Cardiac fibroblast (primary cell): ENCODE measurements around the gene RAP1GAP2.

ENCODE experiments used
- DNase-seq, 2 donors: peaks; one replicate each; pipeline versions ENCODE4 v3.0.0 to v3.0.0-alpha.2; 2010; ENCODE audit warnings: low read depth in 2 of 2
- H3K4me3 ChIP-seq, 2 donors: replicated peaks in 1 of 2; 1 replicate in 1 of 2; 2 replicates in 1 of 2; pipeline ENCODE4 v1.5.1; 2011; ENCODE audit warnings: low read depth in 2 of 2, low read length in 2 of 2, mild to moderate bottlenecking in 2 of 2, moderate library complexity in 1 of 2
- TF ChIP-seq, protein P1 (sequence below): IDR thresholded peaks from one replicate; pipeline ENCODE4 v1.5.1; 2011; ENCODE audit warnings: low read depth, mild to moderate bottlenecking, low read length, inconsistent platforms

The RAP1GAP2 gene

DNA sequence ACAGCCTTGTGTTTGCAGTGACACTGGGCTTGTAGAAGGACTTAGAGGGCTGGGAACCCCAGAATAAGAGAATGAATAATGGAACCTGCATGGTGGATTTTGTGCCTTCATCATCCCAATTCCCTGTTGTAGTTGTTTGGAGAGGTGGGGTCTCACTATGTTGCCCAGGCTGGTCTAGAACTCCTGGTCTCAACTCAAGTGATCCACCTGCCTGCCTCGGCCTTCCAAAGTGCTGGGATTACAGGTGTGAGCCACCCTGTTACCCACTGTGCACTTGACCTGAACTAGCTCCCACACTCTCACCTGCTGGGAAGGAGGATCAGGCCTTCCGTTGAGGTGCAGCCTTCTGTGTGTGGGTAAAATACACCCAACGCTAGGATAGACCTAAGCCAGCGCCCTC is 55.4 kb downstream of the RAP1GAP2 start:
- TF ChIP-seq, protein P1, sequence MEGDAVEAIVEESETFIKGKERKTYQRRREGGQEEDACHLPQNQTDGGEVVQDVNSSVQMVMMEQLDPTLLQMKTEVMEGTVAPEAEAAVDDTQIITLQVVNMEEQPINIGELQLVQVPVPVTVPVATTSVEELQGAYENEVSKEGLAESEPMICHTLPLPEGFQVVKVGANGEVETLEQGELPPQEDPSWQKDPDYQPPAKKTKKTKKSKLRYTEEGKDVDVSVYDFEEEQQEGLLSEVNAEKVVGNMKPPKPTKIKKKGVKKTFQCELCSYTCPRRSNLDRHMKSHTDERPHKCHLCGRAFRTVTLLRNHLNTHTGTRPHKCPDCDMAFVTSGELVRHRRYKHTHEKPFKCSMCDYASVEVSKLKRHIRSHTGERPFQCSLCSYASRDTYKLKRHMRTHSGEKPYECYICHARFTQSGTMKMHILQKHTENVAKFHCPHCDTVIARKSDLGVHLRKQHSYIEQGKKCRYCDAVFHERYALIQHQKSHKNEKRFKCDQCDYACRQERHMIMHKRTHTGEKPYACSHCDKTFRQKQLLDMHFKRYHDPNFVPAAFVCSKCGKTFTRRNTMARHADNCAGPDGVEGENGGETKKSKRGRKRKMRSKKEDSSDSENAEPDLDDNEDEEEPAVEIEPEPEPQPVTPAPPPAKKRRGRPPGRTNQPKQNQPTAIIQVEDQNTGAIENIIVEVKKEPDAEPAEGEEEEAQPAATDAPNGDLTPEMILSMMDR: no peak
- no peak overlapping the region for H3K4me3 ChIP-seq
- no peak for DNase-seq

DNA sequence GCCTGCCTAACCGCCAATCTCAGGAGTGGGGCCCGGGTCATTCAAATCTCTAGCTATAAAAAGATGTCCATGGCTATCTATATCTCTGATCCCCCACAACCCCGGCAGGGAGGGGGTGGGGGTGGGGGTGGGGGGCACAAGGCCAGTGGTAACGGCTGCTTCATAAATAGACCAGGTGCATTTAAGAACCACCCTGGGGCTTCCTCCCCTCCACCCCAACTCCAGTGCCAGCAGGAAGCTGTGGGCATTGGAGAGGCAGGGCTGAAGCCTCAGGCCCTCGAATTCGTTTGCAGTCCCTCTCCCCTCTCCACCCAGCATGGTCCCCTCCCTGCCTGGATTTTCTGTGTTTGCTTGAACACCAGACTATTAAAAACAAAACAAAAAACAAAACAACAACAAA is 56.0 kb downstream of the RAP1GAP2 start:
- no peak for DNase-seq
- TF ChIP-seq, protein P1: no peak
- H3K4me3 ChIP-seq: no peak overlapping the region

DNA sequence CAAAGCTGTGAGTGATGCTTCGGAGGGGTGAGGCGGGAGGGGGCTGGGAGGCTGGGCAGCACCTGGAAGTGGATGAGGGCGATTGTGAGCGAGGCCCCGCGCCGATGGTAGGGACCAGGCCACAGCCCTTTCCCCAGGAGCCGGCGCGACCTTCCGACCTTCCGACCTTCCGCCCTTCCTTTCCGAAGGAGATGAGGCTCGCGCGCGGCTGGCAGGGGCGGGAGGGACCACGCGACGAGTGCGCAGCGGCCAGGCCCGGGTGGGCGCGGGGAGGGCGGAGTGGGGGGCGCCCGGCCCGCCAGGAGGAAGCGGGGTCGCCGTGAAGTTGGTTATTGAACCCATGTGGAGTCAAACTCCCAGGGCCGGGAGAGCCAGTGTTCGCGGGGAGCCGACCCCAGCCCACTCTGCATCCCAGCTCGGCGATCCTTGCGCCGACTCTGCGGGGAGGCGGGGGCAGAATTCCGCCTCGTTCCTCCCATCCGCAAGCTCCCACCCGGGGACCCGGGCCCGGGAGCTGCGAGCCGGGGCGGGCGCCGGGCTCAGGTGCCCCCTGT is 56.6 kb downstream of the RAP1GAP2 start:
- no peak for DNase-seq
- TF ChIP-seq, protein P1: no peak

DNA sequence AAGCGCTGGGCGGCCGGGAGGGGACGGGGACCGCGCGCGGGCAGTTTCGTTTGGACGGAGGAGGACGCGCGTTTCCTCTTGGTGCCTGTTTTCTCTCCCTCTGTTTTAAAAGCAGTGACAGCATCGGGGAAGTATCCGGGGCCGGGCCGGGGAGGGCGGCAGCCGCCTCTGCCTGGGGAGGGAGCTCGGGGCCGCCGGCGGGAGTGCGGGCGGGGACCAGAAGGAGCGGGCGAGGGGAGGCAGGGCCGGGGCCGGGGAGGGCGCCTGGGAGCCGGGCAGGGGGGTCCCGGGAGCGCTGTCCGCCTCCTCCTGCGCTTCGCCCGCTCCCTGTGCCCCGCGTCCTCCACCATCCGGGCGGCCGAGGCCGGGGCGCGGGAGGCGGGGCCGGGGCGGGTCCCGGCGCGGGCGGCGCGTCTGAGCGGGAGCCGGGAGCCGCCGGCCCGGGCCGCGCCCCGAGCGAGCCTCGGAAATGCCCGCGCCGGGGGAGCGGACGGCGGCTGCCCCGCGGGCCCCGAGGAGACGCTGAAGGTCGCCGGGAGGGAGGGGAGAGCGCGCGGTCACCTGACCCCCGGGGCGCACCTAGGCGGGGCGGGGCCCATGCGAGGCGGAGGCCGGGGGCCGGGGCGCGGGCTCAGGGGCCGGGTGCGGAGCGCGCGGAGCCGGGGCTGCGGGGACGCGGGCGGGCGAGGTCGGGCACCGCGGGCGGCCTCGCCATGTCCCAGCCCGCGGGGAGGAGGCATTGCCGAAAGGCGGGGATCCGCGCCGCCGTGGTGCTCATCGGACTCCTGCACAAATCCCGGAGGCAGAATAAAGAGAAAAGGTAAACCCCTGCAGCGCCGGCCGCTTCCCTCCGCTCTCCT is 57.3 kb downstream of the RAP1GAP2 start:
- peak; percentile 45 to 53 for DNase-seq
- peak overlapping the region; percentile 48 to 56 for H3K4me3 ChIP-seq
- TF ChIP-seq, protein P1: no peak

More for the DNA sequence above, 56.6 kb downstream of the RAP1GAP2 start:
- peak overlapping the region; percentile 32 to 56 for H3K4me3 ChIP-seq

DNA sequence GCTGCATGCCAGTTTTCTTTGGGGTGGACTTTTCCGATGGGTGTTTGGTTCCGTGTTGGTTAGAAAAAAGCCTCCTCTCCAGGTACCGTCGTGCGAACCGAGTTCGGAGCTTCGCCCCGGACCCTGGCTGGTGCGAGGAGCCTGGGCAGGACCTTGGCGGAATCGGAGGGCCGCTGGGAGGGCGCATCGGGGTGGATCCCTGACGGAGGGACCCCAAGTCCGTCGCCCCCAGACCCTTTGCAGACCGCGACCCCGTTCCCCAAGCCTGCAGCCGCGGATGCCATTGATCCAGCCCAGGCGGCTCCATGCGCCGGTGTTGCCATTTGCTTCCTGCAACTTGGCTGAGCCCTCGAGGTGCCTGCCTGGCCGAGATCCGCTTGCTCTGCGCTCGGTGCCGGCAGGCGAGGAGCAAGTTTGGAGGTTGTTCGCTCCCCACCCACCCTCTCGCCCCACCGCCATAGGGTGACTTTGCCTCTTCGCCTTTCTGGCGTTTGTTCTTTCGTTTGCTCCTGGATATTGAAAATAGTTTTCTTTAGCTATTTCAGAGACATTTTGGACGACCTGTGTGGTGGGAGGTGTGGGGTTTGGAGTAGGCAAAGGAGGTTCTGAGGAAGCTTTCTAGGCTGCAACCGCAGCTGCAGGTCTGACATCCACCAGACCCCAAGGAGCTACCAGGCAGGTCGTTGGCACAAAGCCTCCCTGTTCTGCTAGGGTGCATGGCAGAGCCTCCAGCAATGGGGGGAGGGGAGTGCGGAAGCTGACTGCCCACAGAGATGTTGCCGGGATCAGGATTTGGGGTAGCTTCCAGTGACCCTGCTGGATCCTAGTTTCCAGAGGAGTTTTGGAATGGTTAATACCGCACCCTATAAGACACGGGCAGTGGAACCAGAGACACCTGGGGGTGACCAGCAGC is 58.2 kb downstream of the RAP1GAP2 start:
- DNase-seq: peak in 1 of 2 donors; percentile 22
- H3K4me3 ChIP-seq: peak overlapping the region; percentile 48 to 56
- TF ChIP-seq, protein P1: no peak

DNA sequence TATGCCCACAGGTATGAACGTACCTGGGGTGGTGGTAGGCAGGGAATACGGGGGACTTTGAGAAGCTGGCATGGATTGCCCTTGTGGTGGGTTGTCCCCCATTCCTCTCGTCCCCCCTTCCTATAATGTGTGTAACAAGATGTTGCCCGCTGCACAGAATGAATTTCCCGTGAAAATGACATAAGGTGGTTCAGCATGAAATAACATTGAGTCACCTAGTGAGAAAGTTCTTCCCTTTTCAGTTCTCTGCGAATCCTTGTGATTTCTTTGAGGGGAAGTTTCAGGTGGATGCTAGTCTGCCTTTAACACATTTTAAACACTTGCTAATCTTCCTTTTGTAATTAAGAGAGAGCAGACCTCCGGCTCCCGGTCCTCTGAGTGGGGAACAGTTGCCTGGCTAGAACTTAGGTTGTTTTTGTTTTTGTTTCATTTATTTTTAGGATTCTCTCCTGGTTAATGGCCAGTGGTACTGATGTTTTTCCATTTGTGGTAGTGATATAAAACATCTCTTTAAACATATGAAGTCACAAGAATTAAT is 58.9 kb downstream of the RAP1GAP2 start:
- TF ChIP-seq, protein P1: no peak
- peak overlapping the region in 1 of 2 donors; percentile 56 for H3K4me3 ChIP-seq
- peak in 1 of 2 donors; percentile 17 for DNase-seq
